Measurements from ENCODE around the gene GPR78. TPM values are rescaled to one million over a fixed set of nuclear protein-coding genes. Genes with fewer than 3 reads are reported as not detected.

GPR78 gene
- total RNA-seq, 1 donor from 2014 or later = 0.54 TPM

- Mint-ChIP-seq H3K9me3 (ENCODE audit: unreplicated experiment) (no peaks in the 10 kb centered on the region), H3K4me1 (ENCODE audit: unreplicated experiment) (peaks cover 12% of the 10 kb centered on the region), H3K27me3 (ENCODE audit: unreplicated experiment) (no peaks in the 10 kb centered on the region), H3K36me3 (ENCODE audit: unreplicated experiment) (no peaks in the 10 kb centered on the region), H3K27ac (ENCODE audit: unreplicated experiment) (no peak overlapping the region), H3K4me3 (ENCODE audit: unreplicated experiment) (no peak overlapping the region)
- no peak for DNase-seq (ENCODE audit: extremely low spot score, unreplicated experiment)
- no peak for TF ChIP-seq CTCF (IDR thresholded peaks at IDR 0.05)
Observed at GRCh38 chr4:8546766-8547107, 33.5 kb upstream of the GPR78 start.

GRCh38 chr4:8547108-8547911 lies 32.9 kb upstream of the GPR78 start:
- no peak for DNase-seq (ENCODE audit: extremely low spot score, unreplicated experiment)
- Mint-ChIP-seq H3K27me3 (ENCODE audit: unreplicated experiment) (peaks cover 2% of the 10 kb centered on the region), H3K4me3 (ENCODE audit: unreplicated experiment) (no peak overlapping the region), H3K27ac (ENCODE audit: unreplicated experiment) (no peak overlapping the region), H3K36me3 (ENCODE audit: unreplicated experiment) (no peaks in the 10 kb centered on the region), H3K4me1 (ENCODE audit: unreplicated experiment) (peaks cover 12% of the 10 kb centered on the region), H3K9me3 (ENCODE audit: unreplicated experiment) (no peaks in the 10 kb centered on the region)
- TF ChIP-seq CTCF (IDR thresholded peaks at IDR 0.05) = peak; percentile 50

- Mint-ChIP-seq H3K4me1 (ENCODE audit: unreplicated experiment) (peaks cover 12% of the 10 kb centered on the region), H3K27me3 (ENCODE audit: unreplicated experiment) (peaks cover 2% of the 10 kb centered on the region), H3K9me3 (ENCODE audit: unreplicated experiment) (no peaks in the 10 kb centered on the region), H3K36me3 (ENCODE audit: unreplicated experiment) (no peaks in the 10 kb centered on the region), H3K27ac (ENCODE audit: unreplicated experiment) (no peak overlapping the region), H3K4me3 (ENCODE audit: unreplicated experiment) (no peak overlapping the region)
- TF ChIP-seq CTCF (IDR thresholded peaks at IDR 0.05) = no peak
- no peak for DNase-seq (ENCODE audit: extremely low spot score, unreplicated experiment)
Observed at GRCh38 chr4:8547912-8548730, 32.1 kb upstream of the GPR78 start.

GRCh38 chr4:8548731-8549351 lies 31.4 kb upstream of the GPR78 start:
- DNase-seq (ENCODE audit: extremely low spot score, unreplicated experiment) = no peak
- Mint-ChIP-seq H3K27ac (ENCODE audit: unreplicated experiment) (no peak overlapping the region), H3K4me3 (ENCODE audit: unreplicated experiment) (no peak overlapping the region), H3K36me3 (ENCODE audit: unreplicated experiment) (no peaks in the 10 kb centered on the region), H3K9me3 (ENCODE audit: unreplicated experiment) (no peaks in the 10 kb centered on the region), H3K27me3 (ENCODE audit: unreplicated experiment) (peaks cover 2% of the 10 kb centered on the region), H3K4me1 (ENCODE audit: unreplicated experiment) (peaks cover 12% of the 10 kb centered on the region)
- no peak for TF ChIP-seq CTCF (IDR thresholded peaks at IDR 0.05)

Data from osteocyte (in vitro differentiated cells).